Stomach (tissue), 4 donors: ENCODE measurements around the gene SLC22A15.

Source experiments
- EP300 ChIP-seq: sonication (generic); formaldehyde crosslinking; IDR thresholded peaks from one replicate; pipeline ENCODE4 v1.6.1; 2017; ENCODE audit warnings: antibody characterized with exemption
- POLR2A ChIP-seq, 4 donors: fragments of 450-650 bp; IDR thresholded peaks; one replicate each; pipeline ENCODE4 v1.6.1; 2016; ENCODE audit warnings: antibody characterized with exemption in 4 of 4, control low read depth in 2 of 4, mild to moderate bottlenecking in 1 of 4, moderate library complexity in 1 of 4
- TF ChIP-seq, protein P1 (sequence below), 7 experiments: fragments of 450-650 bp in 4 of 7; fragments of 200-600 bp in 3 of 7; sonication (generic) in 3 of 7; IDR thresholded peaks; one replicate each; pipeline ENCODE4 v1.5.1; 2016 to 2019; ENCODE audit warnings: antibody characterized with exemption in 7 of 7, control low read depth in 2 of 7, mild to moderate bottlenecking in 1 of 7

DNA sequence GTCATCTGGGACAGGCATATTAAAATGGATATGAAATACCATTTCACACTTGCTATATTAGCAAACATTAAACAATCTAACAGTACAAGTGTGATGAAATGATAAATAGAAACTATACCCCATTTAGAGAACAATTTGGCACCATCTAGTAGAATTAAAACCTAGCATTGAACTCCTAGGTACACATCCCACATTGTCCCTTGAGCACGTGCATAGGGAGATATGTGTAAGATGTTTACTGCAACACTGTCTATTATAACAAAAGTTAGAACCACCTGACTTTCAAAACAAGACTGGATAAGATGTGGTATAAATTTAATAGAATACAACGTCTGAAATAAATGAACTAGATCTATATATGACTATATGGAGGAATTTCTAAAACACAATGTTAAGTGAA, 3.8 kb downstream of the SLC22A15 start:
- TF ChIP-seq, protein P1, sequence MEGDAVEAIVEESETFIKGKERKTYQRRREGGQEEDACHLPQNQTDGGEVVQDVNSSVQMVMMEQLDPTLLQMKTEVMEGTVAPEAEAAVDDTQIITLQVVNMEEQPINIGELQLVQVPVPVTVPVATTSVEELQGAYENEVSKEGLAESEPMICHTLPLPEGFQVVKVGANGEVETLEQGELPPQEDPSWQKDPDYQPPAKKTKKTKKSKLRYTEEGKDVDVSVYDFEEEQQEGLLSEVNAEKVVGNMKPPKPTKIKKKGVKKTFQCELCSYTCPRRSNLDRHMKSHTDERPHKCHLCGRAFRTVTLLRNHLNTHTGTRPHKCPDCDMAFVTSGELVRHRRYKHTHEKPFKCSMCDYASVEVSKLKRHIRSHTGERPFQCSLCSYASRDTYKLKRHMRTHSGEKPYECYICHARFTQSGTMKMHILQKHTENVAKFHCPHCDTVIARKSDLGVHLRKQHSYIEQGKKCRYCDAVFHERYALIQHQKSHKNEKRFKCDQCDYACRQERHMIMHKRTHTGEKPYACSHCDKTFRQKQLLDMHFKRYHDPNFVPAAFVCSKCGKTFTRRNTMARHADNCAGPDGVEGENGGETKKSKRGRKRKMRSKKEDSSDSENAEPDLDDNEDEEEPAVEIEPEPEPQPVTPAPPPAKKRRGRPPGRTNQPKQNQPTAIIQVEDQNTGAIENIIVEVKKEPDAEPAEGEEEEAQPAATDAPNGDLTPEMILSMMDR (IDR thresholded peaks at IDR 0.05): no peak
- TF ChIP-seq POLR2A (IDR thresholded peaks at IDR 0.05) (no peak), EP300 (no peak)
